Measurements from ENCODE around the gene TNFRSF17. TPM values are rescaled to one million over a fixed set of nuclear protein-coding genes. Genes with fewer than 3 reads are reported as not detected.

TNFRSF17 gene
- total and polyA plus RNA-seq, 10 of the 15 experiments (the other 5 are each of a cell fraction or from before 2014, with no cell fraction given): 106 to 461 (median 179) TPM

DNA sequence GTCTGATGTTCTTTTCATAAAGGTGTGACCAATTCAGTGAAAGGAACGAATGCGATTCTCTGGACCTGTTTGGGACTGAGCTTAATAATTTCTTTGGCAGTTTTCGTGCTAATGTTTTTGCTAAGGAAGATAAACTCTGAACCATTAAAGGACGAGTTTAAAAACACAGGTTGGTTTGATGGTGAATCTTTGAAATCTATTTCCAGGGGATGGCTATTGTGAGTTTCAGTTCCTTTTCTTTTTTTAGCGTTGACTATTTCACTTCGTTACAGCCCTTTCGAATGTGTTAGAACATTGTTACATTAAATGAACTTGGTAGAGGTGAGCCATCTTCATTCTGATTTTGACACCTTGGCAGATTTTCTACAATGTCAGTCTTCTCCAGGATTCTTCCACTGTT is 1.2 kb downstream of the TNFRSF17 start (continued):
- TF ChIP-seq, protein P1, sequence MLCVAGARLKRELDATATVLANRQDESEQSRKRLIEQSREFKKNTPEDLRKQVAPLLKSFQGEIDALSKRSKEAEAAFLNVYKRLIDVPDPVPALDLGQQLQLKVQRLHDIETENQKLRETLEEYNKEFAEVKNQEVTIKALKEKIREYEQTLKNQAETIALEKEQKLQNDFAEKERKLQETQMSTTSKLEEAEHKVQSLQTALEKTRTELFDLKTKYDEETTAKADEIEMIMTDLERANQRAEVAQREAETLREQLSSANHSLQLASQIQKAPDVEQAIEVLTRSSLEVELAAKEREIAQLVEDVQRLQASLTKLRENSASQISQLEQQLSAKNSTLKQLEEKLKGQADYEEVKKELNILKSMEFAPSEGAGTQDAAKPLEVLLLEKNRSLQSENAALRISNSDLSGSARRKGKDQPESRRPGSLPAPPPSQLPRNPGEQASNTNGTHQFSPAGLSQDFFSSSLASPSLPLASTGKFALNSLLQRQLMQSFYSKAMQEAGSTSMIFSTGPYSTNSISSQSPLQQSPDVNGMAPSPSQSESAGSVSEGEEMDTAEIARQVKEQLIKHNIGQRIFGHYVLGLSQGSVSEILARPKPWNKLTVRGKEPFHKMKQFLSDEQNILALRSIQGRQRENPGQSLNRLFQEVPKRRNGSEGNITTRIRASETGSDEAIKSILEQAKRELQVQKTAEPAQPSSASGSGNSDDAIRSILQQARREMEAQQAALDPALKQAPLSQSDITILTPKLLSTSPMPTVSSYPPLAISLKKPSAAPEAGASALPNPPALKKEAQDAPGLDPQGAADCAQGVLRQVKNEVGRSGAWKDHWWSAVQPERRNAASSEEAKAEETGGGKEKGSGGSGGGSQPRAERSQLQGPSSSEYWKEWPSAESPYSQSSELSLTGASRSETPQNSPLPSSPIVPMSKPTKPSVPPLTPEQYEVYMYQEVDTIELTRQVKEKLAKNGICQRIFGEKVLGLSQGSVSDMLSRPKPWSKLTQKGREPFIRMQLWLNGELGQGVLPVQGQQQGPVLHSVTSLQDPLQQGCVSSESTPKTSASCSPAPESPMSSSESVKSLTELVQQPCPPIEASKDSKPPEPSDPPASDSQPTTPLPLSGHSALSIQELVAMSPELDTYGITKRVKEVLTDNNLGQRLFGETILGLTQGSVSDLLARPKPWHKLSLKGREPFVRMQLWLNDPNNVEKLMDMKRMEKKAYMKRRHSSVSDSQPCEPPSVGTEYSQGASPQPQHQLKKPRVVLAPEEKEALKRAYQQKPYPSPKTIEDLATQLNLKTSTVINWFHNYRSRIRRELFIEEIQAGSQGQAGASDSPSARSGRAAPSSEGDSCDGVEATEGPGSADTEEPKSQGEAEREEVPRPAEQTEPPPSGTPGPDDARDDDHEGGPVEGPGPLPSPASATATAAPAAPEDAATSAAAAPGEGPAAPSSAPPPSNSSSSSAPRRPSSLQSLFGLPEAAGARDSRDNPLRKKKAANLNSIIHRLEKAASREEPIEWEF (IDR thresholded peaks at IDR 0.05; ENCODE audit: insufficient replicate concordance, low read depth, low read length): no peak
- TF ChIP-seq CEBPB (IDR thresholded peaks at IDR 0.05; ENCODE audit: borderline replicate concordance in 1 of 2, low read depth in 2 of 2, low read length in 2 of 2): no peak
- TF ChIP-seq ZSCAN29 (IDR thresholded peaks at IDR 0.05): no peak
- peak; percentile 77; the same call in 1 of the 2 replicates for TF ChIP-seq FOXM1 (IDR thresholded peaks at IDR 0.05; ENCODE audit: low read depth, low read length)
- TF ChIP-seq, protein P2, sequence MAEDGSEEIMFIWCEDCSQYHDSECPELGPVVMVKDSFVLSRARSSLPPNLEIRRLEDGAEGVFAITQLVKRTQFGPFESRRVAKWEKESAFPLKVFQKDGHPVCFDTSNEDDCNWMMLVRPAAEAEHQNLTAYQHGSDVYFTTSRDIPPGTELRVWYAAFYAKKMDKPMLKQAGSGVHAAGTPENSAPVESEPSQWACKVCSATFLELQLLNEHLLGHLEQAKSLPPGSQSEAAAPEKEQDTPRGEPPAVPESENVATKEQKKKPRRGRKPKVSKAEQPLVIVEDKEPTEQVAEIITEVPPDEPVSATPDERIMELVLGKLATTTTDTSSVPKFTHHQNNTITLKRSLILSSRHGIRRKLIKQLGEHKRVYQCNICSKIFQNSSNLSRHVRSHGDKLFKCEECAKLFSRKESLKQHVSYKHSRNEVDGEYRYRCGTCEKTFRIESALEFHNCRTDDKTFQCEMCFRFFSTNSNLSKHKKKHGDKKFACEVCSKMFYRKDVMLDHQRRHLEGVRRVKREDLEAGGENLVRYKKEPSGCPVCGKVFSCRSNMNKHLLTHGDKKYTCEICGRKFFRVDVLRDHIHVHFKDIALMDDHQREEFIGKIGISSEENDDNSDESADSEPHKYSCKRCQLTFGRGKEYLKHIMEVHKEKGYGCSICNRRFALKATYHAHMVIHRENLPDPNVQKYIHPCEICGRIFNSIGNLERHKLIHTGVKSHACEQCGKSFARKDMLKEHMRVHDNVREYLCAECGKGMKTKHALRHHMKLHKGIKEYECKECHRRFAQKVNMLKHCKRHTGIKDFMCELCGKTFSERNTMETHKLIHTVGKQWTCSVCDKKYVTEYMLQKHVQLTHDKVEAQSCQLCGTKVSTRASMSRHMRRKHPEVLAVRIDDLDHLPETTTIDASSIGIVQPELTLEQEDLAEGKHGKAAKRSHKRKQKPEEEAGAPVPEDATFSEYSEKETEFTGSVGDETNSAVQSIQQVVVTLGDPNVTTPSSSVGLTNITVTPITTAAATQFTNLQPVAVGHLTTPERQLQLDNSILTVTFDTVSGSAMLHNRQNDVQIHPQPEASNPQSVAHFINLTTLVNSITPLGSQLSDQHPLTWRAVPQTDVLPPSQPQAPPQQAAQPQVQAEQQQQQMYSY (CRISPR knock-in tag; IDR thresholded peaks at IDR 0.05): no peak
- no peak for TF ChIP-seq POLR2AphosphoS2 (IDR thresholded peaks at IDR 0.05; ENCODE audit: low read depth, low read length)
- no peak for TF ChIP-seq NFYB (IDR thresholded peaks at IDR 0.05; ENCODE audit: insufficient read depth, low read depth, low read length)
- TF ChIP-seq RCOR1 (conservative IDR thresholded peaks at IDR 0.05; ENCODE audit: low read depth, low read length): no peak
- peak; percentile 62; the same call in 1 of the 2 replicates for TF ChIP-seq POLR2AphosphoS5 (IDR thresholded peaks at IDR 0.05; ENCODE audit: low read length)
- TF ChIP-seq, protein P3, sequence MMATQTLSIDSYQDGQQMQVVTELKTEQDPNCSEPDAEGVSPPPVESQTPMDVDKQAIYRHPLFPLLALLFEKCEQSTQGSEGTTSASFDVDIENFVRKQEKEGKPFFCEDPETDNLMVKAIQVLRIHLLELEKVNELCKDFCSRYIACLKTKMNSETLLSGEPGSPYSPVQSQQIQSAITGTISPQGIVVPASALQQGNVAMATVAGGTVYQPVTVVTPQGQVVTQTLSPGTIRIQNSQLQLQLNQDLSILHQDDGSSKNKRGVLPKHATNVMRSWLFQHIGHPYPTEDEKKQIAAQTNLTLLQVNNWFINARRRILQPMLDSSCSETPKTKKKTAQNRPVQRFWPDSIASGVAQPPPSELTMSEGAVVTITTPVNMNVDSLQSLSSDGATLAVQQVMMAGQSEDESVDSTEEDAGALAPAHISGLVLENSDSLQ (IDR thresholded peaks at IDR 0.05): peak; percentile 31; the same call in 1 of the 2 replicates
- TF ChIP-seq NBN (IDR thresholded peaks at IDR 0.05): peak; percentile 69; the same call in 1 of the 2 replicates
- TF ChIP-seq BRCA1 (IDR thresholded peaks at IDR 0.05; ENCODE audit: low read depth, low read length): no peak
- no peak for TF ChIP-seq SMARCA5 (IDR thresholded peaks at IDR 0.05)
- TF ChIP-seq, protein P4, sequence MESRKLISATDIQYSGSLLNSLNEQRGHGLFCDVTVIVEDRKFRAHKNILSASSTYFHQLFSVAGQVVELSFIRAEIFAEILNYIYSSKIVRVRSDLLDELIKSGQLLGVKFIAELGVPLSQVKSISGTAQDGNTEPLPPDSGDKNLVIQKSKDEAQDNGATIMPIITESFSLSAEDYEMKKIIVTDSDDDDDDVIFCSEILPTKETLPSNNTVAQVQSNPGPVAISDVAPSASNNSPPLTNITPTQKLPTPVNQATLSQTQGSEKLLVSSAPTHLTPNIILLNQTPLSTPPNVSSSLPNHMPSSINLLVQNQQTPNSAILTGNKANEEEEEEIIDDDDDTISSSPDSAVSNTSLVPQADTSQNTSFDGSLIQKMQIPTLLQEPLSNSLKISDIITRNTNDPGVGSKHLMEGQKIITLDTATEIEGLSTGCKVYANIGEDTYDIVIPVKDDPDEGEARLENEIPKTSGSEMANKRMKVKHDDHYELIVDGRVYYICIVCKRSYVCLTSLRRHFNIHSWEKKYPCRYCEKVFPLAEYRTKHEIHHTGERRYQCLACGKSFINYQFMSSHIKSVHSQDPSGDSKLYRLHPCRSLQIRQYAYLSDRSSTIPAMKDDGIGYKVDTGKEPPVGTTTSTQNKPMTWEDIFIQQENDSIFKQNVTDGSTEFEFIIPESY (IDR thresholded peaks at IDR 0.05): no peak
- TF ChIP-seq TCF3 (IDR thresholded peaks at IDR 0.05; ENCODE audit: borderline replicate concordance, insufficient read depth, low read depth, low read length): no peak
- no peak for TF ChIP-seq KDM1A (IDR thresholded peaks at IDR 0.05; ENCODE audit: borderline replicate concordance)
- TF ChIP-seq CBX5 (IDR thresholded peaks at IDR 0.05; ENCODE audit: low read depth): no peak
- peak; percentile 98 for TF ChIP-seq SPI1 (IDR thresholded peaks at IDR 0.05; ENCODE audit: borderline replicate concordance, insufficient read depth, low read depth, low read length)
- peak; percentile 43; the same call in 1 of the 2 replicates for TF ChIP-seq TAF1 (IDR thresholded peaks at IDR 0.05; ENCODE audit: borderline replicate concordance, low read depth, low read length)
